ENCODE measurements around the gene MAP4K2.

The MAP4K2 gene

DNA sequence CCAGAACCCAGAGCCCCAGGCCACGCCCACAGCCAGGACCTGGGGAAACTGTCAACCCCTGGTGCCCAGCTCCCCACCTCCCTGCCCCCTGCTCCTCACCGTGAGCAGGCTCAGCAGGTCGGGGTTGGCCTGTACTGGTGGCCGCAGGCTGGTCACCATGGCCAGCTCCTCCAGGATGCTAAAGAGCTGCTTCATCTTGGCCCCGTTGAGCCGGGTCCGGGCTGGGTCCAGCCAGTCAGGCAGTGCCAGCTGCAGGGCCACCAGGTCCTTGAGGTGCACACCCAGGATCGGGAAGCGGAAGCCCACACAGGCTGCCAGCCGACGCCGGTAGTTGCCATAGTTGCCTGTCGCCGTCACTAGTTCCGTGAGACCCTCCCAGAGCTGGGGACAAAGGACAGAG lies 66.4 kb downstream of the MAP4K2 start:
- DNase-seq (ENCODE audit: low read depth) = no peak

DNA sequence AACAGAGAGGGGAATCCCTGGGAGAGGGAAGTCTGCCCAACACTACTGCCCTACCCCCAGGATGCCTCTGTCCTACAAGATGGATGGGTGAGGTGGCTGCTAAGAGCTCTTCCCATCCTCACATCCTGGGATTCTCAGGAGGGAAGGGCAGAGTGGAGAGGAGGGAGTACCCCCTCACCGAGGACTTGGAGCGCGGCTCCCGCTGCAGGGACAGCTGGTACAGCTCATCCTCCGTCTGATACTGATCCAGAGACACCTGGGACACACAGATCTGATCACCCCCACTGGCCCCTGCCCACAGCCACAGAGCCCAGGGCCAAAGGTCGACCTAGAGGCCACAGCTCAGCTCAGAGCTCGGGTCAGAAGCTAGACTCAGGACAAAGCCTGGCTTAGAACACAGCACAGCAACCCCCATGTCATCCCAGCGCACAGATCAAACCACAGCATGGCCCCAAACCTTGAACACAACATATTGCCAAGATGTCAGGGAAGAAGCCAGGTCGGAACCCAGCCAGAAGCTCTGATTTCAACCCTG lies 67.2 kb downstream of the MAP4K2 start:
- no peak for DNase-seq (ENCODE audit: low read depth)
